ENCODE measurements around the gene HMX1.

Gene HMX1

GRCh38 chr4:8820178-8821102, 51.2 kb downstream of the HMX1 start:
- DNase-seq (ENCODE audit: low read depth in 2 of 2), result no peak

GRCh38 chr4:8819473-8820177, 52.0 kb downstream of the HMX1 start:
- no peak for DNase-seq (ENCODE audit: low read depth in 2 of 2)

DNA sequence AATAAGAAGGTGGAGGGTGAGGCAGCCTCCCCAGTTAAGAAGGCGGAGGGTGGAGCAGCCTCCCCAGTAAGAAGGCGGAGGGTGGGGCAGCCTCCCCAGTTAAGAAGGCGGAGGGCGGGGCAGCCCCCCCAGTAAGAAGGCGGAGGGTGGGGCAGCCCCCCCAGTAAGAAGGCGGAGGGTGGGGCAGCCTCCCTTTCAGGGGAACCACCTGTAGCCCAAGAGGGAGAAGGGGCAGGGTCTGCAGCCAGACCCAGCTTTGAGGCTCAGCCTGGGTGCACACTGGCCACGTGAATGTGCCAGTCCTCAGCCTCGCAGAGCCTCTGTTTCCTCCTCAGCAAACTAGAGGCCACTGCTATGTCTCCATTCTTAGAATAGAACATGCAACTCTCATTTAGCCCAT, 52.6 kb downstream of the HMX1 start:
- DNase-seq (ENCODE audit: low read depth in 2 of 2), result no peak

DNA sequence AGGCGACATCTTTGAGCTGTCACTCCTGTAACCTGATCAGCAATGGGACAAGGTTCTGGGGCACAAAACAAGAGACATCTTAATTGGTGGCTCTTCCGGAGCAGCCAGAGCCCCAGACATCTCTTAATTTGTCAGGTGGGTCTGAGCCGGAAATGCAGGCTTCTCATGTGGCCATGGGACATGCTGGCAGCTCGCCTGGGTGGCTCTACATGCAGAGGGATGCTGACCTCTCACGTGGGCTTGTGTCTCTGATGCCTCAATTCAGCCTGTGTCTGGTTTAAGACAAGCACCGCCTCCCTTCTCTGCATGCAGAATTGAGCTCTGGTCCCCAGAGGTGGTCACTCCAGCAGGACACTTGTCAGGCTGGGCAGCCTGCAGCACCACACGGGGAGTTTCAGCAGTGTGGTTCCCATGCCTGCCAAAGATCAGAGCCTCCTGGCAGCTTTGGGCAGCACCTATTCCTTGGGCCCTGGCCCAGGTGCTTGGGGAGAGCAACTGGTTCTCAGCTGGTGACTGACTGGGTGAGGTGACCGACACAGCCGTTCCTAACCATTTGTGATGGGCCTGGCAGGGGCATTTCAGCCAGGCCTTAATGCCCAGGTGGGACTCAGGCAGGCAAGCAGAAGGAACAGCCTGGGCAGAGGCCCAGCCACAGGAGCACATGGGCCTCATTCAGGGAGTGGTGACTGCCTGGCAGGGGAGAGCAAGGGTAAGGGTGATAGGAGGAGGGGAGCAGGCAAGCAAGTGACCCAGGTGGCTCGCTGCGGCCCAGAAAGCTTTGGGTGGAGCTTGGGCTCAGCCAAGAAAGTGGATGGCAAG, 53.4 kb downstream of the HMX1 start:
- DNase-seq (ENCODE audit: low read depth in 2 of 2), result no peak

DNA sequence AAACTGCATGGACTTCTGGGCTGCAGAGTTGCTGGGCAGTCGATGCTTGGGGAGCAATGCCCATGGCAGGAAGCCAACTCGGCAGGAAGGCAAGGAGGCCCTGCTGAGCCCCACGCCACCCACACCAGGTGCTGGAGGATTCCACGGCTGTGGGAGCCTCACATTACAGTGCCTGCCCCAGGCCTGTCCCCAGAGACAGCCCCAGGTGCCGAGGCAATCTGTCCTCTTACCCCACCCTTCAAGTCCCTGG, 53.9 kb downstream of the HMX1 start:
- no peak for DNase-seq (ENCODE audit: low read depth in 2 of 2)

- no peak for DNase-seq (ENCODE audit: low read depth in 2 of 2)
Observed at GRCh38 chr4:8817096-8817812, 54.4 kb downstream of the HMX1 start.

Measured in stimulated activated CD4-positive, alpha-beta T cell treated with anti-CD3 and anti-CD28 coated beads, Interleukin-1b, Interleukin-23, amount 100 ng/mL, for 1 hour (primary cell).